GM23338 (cell line): ENCODE data around the gene CLK3. TPM values are rescaled to one million over a fixed set of nuclear protein-coding genes. Genes with fewer than 3 reads are reported as not detected.

Experiments used
- ATAC-seq: fragments of 200-7000 bp; cut with Tn5 transposase; 3 replicates; pipeline ENCODE4 v1.9.1; 2020
- DNase-seq: peaks from one replicate; pipeline ENCODE4 v3.0.0-alpha.2; 2015; ENCODE audit warnings: low spot score
- H2AFZ ChIP-seq: fragments of 200-600 bp; sonication (generic); 2 replicates; pipeline ENCODE4 v1.8.0; 2016; ENCODE audit warnings: antibody characterized with exemption, mild to moderate bottlenecking, moderate library complexity
- H3F3A ChIP-seq: fragments of 200-600 bp; sonication (generic); replicated peaks from 2 replicates; pipeline ENCODE4 v1.8.0; 2017; ENCODE audit warnings: antibody characterized with exemption, mixed run types, low read depth
- H3K27ac ChIP-seq: fragments of 200-600 bp; sonication (generic); 2 replicates; pipeline ENCODE4 v1.6.1; 2016; ENCODE audit warnings: low read depth
- H3K27me3 ChIP-seq: fragments of 200-600 bp; sonication (generic); 2 replicates; pipeline ENCODE4 v1.8.0; 2016; ENCODE audit warnings: mild to moderate bottlenecking, mixed run types, moderate library complexity; ENCODE audit not compliant: insufficient read depth
- H3K36me3 ChIP-seq: fragments of 200-600 bp; sonication (generic); 2 replicates; pipeline ENCODE4 v1.8.0; 2016; ENCODE audit warnings: mild to moderate bottlenecking; ENCODE audit not compliant: insufficient read depth
- H3K4me1 ChIP-seq: fragments of 200-600 bp; sonication (generic); 2 replicates; pipeline ENCODE4 v1.8.0; 2016; ENCODE audit warnings: mild to moderate bottlenecking, moderate library complexity; ENCODE audit not compliant: insufficient read depth
- H3K4me2 ChIP-seq: fragments of 200-600 bp; sonication (generic); 2 replicates; pipeline ENCODE4 v1.7.1; 2017; ENCODE audit warnings: mixed run types
- H3K4me3 ChIP-seq: fragments of 200-600 bp; sonication (generic); 2 replicates; pipeline ENCODE4 v1.6.1; 2016; ENCODE audit warnings: mixed run types
- H3K79me2 ChIP-seq: fragments of 200-600 bp; sonication (generic); replicated peaks from 2 replicates; pipeline ENCODE4 v1.8.0; 2017; ENCODE audit warnings: mild to moderate bottlenecking; ENCODE audit not compliant: insufficient read depth
- H3K9me2 ChIP-seq: fragments of 200-600 bp; sonication (generic); 2 replicates; pipeline ENCODE4 v1.8.0; 2017; ENCODE audit not compliant: insufficient read depth
- H4K20me1 ChIP-seq: fragments of 200-600 bp; sonication (generic); replicated peaks from 2 replicates; pipeline ENCODE4 v1.8.0; 2017; ENCODE audit warnings: mild to moderate bottlenecking; ENCODE audit not compliant: insufficient read depth
- H3K27ac Mint-ChIP-seq: 2 replicates; pipeline ENCODE4 v1.8.0; 2020; ENCODE audit warnings: inconsistent platforms, mild to moderate bottlenecking, moderate library complexity, mixed read lengths
- H3K27me3 Mint-ChIP-seq: 3 replicates; pipeline ENCODE4 v1.8.0; 2022; ENCODE audit warnings: low read depth, mild to moderate bottlenecking, moderate library complexity, mixed read lengths, inconsistent platforms; ENCODE audit not compliant: insufficient read depth, poor library complexity
- H3K36me3 Mint-ChIP-seq: 3 replicates; pipeline ENCODE4 v1.8.0; 2021; ENCODE audit warnings: low read depth, mild to moderate bottlenecking, inconsistent platforms, moderate library complexity, mixed read lengths
- H3K4me1 Mint-ChIP-seq: 3 replicates; pipeline ENCODE4 v1.8.0; 2020; ENCODE audit warnings: mild to moderate bottlenecking, inconsistent platforms, mixed read lengths
- H3K4me3 Mint-ChIP-seq: 3 replicates; pipeline ENCODE4 v1.8.0; 2021; ENCODE audit warnings: moderate library complexity, mild to moderate bottlenecking, inconsistent platforms, mixed read lengths
- H3K9me3 Mint-ChIP-seq: 3 replicates; pipeline ENCODE4 v1.8.0; 2020; ENCODE audit warnings: moderate library complexity, mild to moderate bottlenecking, inconsistent platforms, mixed read lengths
- CREB1 ChIP-seq: fragments of 250-450 bp; sonication (Bioruptor Pico); IDR thresholded peaks from 2 replicates; pipeline ENCODE4 v1.5.0; 2020; ENCODE audit warnings: low read depth, mild to moderate bottlenecking, moderate library complexity
- CTCF ChIP-seq, 2 experiments: fragments of 200-600 bp in 1 of 2; sonication (generic) in 1 of 2; conservative IDR thresholded peaks; 2 replicates each; pipeline versions ENCODE4 v1.5.1 to v1.6.1; 2016 to 2017; ENCODE audit warnings: antibody characterized with exemption in 2 of 2, low read depth in 2 of 2, mild to moderate bottlenecking in 2 of 2, moderate library complexity in 1 of 2
- EZH2phosphoT487 ChIP-seq: fragments of 200-600 bp; sonication (generic); IDR thresholded peaks from one replicate; pipeline ENCODE4 v1.8.1; 2018; ENCODE audit warnings: antibody characterized with exemption; ENCODE audit not compliant: unreplicated experiment
- JUNB ChIP-seq: IDR thresholded peaks from one replicate; pipeline ENCODE4 v1.6.1; 2016; ENCODE audit warnings: antibody characterized with exemption; ENCODE audit not compliant: unreplicated experiment
- NANOG ChIP-seq: IDR thresholded peaks from 2 replicates; pipeline ENCODE4 v1.6.1; 2016; ENCODE audit warnings: antibody characterized with exemption, borderline replicate concordance
- POLR2AphosphoS5 ChIP-seq: IDR thresholded peaks from 2 replicates; pipeline ENCODE4 v1.6.1; 2016; ENCODE audit warnings: antibody characterized with exemption, low read depth
- REST ChIP-seq: IDR thresholded peaks from one replicate; pipeline ENCODE4 v1.6.1; 2018; ENCODE audit warnings: antibody characterized with exemption; ENCODE audit not compliant: unreplicated experiment
- ZNF114 ChIP-seq: fragments of 250-450 bp; sonication (Bioruptor Pico); IDR thresholded peaks from 2 replicates; pipeline ENCODE4 v1.5.0; 2020; ENCODE audit warnings: mild to moderate bottlenecking, moderate library complexity
- ZNF331 ChIP-seq: fragments of 250-450 bp; sonication (Bioruptor Pico); IDR thresholded peaks from 2 replicates; pipeline ENCODE4 v1.5.0; 2020; ENCODE audit warnings: low read depth, mild to moderate bottlenecking, moderate library complexity
- ZNF462 ChIP-seq: fragments of 250-450 bp; sonication (Bioruptor Pico); IDR thresholded peaks from 2 replicates; pipeline ENCODE4 v1.5.0; 2020; ENCODE audit warnings: mild to moderate bottlenecking, moderate library complexity
- polyA plus RNA-seq: library from polyadenylated mRNA; unstranded; fragments of >200 nt; fragmentation: Nextera tagmentation; extraction: Ambion mirVana; gene quantifications from 2 replicates; pipeline ENCODE4 v1.2.1, GENCODE V29; 2016
- total RNA-seq: library from RNA; depleted of rRNA; stranded (reverse); fragments of >200 nt; shearing (Covaris generic); gene quantifications from 2 replicates; pipeline ENCODE4 v1.2.3, GENCODE V29; 2014

Gene CLK3
- total and polyA plus RNA-seq, 2 experiments from 2014 or later, result 40.7 to 67.7 TPM

GRCh38 chr15:74616366-74616939 is 817 bp downstream of the CLK3 start (continued):
- no peak for TF ChIP-seq ZNF462 (CRISPR knock-in tag)
- no peak for TF ChIP-seq JUNB
- TF ChIP-seq NANOG, result no peak
- no peak for TF ChIP-seq ZNF114 (CRISPR knock-in tag)

- Histone ChIP-seq H3K27ac (no peak overlapping the region), H3K9me2 (no peaks in the 10 kb centered on the region), H2AFZ (no peak overlapping the region), H3K4me2 (peak overlapping the region; percentile 84), H3K79me2 (peaks cover 29% of the 10 kb centered on the region), H3K36me3 (0 out of 2 replicates have a peak, but pooled peaks cover 9% of the 10 kb centered on the region), H3F3A (peaks cover 23% of the 10 kb centered on the region), H3K27me3 (peaks cover 9% of the 10 kb centered on the region; the same call in 1 of the 2 replicates), H3K4me3 (peak overlapping the region; percentile 96), H3K4me1 (peaks cover 11% of the 10 kb centered on the region), H4K20me1 (peaks cover 22% of the 10 kb centered on the region)
- no peak overlapping the region for H3K27ac Mint-ChIP-seq
- peaks cover 26% of the 10 kb centered on the region for H3K4me1 Mint-ChIP-seq
- H3K27me3 Mint-ChIP-seq, result peaks cover 30% of the 10 kb centered on the region
- DNase-seq (no peak), ATAC-seq (no peak)
- H3K9me3 Mint-ChIP-seq, result no peaks in the 10 kb centered on the region; the same call in 2 of the 3 replicates
- peaks cover 29% of the 10 kb centered on the region for H3K36me3 Mint-ChIP-seq
- peak overlapping the region; percentile 90 for H3K4me3 Mint-ChIP-seq
- TF ChIP-seq POLR2AphosphoS5 (no peak), REST (no peak), CREB1 (no peak), CTCF (conservative IDR thresholded peaks at IDR 0.05; ENCODE audit: low read depth in 2 of 2) (no peak), EZH2phosphoT487 (no peak), ZNF331 (CRISPR knock-in tag) (no peak)
Observed at GRCh38 chr15:74616996-74617395, 1.4 kb downstream of the CLK3 start.
